GM19372 (cell line): ENCODE measurements around the gene TOPORS.
"Not testable (repeated sequence)": the region's sequence is repeated elsewhere in the genome, so short reads cannot be mapped to it uniquely, and the experiment has no call there.

Experiments
- ATAC-seq: cut with Tn5 transposase; IDR thresholded peaks from one replicate; pipeline ENCODE4 v1.9.1; 2021; ENCODE audit warnings: mild to moderate bottlenecking, low read depth, moderate library complexity; ENCODE audit not compliant: unreplicated experiment

TOPORS gene

DNA sequence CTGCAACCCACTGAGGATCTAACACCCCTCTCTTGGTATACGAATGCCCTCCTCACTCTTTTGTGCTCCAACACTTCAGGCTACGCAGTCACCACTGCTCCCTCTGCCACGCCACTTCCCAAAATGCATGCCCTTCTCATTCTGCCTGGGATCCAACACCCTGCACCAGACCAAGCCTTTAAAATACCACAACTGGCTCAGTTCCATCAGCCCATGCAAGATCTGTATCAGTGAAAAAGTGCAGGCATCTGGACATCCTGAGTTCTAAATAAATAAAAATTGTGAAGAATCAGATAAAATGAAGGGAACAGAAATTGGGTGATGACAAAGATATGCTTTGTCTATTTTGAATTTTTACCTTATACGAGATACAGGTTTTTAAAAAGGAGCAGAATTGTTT is 17.9 kb upstream of the TOPORS start:
- no peak for ATAC-seq

DNA sequence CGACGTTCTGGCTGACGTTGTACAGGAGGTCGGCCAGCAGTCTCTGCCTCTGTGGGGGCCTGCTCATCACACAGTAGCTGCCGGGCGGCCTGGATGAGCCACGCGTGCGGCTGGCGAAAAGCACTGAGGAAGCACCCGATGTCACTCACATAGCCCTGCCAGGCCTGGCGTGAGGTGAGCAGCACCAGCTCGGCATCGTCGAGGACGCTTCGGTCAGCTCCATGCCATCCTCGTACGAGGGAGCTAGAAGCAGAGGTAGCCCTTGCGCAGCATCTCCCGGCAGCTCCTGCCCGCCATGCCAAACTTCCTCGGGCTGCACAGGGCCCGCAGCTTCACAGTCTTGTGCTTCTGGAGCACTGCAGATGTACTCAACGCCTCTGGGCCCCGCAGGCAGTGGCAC is 14.4 kb upstream of the TOPORS start:
- no peak for ATAC-seq

DNA sequence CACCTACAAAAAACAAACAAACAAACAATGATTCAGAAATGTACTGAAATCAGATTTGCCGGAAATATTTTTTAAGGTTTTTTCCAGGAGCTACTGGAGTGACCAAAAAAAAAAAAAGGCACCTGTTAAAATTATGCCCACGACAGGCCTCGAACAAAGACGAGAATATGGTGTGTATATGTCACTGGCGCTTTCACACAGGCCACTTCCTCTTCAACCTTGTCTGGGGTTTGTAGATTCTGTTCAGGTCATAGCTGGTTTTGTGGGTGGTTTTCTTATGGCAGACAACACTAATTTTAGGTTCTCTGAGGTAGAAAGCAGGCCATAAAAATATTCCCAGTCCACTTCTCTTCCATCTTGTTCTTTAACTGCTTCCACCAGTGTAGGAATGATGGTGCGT is 13.6 kb upstream of the TOPORS start:
- no peak for ATAC-seq

DNA sequence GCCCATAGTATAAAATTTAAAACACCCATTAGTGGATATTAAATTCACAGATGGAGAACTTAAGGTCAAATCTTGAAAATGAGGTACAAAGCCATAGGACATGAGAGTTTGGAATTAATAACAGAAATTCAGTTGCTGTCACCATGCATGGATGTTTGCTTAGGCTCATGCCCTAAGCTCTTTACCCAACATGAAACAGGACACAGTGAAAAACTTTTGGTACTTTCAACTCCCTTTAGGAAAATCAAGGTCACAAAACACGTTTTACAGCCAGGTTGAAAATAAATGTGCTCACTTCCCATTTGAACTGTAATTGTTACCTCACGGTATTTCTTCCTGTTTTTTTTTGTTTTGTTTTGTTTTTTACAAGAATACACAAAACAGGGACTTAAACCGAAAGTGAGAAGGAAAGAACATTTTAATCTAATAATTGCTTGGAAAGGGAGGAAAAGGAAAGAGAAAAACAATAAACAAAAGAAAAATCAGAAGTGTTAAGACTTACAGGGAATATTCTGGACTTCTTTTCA is 6.1 kb upstream of the TOPORS start:
- ATAC-seq = no peak

DNA sequence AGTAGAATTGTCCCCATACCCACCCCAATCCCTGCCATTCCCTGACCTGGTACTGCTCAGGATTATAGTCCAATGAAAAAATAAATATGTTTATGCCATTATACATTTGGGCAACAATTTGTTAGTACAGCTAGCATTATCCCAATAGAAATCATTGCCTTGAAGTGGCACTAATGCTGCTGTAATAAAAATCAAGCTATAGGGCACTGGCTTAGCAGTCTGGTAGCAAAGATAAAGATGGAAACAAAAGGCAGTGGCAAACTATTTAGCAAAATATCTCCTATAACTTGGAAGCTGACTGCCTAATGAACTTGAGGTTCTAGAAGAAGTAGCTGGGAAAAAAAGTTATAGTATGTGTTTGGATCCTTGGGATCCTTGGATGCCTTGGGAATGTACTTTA is 2.2 kb upstream of the TOPORS start:
- no peak for ATAC-seq

DNA sequence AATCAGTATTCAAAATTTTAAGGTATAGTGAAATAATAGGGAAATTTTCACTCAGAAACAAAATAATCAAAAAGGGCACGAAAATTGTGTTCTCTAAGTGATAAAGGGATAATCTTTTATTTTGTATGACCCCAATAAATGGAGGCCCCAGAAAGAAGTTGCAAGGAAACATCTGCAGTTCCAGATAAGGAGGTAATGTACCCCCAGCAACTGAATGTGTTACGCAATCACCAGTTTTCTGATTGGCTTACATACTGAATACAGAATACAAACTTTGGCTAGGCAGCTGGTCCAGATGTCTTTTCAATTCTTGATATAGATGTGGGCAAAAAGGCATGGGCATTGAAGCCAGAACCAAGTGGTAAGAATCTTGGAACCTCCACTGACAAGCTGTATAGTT is 1.7 kb upstream of the TOPORS start:
- no peak for ATAC-seq

DNA sequence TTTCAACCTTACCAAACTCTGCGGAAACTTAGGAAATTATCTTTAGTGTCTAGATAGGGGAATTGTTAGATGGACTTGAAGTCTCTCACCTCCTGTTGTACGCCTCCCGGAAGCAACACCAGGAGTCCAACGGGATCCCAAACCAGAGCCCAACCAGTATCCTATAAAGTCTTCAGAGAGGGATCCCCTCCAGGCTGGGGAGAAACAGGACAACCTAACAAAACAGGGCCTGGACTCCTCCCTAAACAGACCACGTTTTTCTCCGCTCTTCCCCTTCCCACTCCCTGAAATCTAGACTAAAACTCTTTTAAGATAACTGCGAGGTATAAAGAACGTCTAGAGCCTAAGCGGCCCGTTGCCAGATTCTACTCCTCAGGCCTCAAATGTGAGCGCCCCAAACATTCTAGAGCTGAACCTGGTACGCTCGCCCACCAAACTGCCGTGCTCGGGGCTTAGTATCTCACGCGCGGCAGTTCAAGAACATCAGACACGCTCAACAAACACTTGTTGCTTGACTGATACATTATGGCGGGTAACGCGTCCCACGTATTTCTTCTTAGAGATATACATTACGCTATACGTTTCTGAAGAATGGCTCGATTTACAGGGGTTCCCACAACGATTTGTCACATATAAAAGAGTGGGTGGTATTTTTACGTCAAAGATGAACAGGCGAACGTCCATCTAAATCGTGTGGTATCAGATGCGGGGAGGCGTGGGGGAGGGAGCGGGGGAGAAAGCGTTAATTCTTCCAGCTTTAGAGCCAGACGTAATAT is 922 bp downstream of the TOPORS start:
- ATAC-seq = peak; percentile 4

DNA sequence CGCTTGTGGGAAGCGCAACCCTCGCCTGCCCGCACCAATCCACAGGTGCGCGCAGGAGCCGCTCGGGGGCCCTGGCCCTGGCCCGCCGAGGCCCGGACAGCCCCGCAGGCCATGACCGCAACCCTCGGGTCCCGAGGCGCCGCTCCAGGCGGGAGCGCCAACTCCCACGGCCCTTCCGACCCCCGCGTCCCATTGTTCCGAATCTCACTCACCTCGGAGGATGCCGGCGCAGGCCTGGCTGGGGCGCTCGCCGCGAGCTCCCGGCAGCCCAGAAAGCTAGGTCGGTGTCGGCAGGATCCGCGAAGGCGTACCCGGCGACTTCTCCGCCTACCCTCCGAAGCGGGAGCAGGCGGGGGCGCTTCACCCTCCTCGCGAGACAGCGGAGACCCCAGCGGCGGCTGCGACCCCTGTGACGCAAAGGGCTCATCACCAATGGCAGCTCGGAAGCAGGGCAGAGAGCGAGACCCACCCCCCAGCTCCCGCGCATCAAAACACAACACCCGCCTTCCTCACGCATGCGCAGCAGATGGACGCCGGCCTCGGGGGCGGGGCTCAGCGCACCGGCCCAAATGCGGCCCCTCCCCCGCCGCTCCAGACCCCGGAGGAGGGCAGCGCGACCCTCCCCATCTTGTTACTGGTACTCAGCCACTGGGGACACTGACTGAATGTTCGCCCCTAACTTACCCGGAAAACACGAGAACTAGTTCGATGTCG is 1.7 kb downstream of the TOPORS start:
- peak; percentile 61 for ATAC-seq

DNA sequence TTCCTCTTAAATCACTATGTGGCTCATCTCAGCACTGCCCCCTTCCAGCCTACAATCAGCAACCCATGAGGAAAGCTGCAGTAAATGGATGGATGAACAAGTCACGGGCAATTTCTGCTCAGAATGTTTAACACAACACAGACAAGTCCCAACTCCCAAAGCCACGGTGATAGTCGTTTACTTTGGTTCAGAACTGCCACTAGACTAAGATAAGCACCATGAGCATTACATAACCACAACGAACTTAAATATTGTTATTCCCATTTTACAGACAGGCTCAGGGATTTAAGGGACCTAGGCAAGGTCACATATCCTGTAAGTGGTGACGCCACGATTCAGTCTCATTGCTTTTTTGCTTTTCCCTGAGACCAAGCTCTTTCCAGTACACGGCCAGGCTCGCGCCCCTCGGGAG is 2.2 kb downstream of the TOPORS start:
- ATAC-seq = no peak

DNA sequence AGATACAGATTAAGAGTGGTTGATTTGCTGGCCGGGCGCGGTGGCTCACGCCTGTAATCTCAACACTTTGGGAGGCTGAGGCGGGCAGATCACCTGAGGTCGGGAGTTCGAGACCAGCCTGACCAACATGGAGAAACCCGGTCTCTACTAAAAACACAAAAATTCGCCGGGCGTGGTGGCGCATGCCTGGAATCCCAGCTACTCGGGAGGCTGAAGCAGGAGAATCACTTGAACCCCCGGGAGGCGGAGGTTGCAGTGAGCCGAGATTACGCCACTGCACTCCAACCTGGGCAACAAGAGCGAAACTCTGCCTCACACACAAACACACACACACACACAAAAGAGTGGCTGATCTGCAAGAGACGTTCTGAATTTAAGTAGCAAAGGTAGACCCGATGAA is 4.2 kb downstream of the TOPORS start:
- ATAC-seq = not testable (repeated sequence)

DNA sequence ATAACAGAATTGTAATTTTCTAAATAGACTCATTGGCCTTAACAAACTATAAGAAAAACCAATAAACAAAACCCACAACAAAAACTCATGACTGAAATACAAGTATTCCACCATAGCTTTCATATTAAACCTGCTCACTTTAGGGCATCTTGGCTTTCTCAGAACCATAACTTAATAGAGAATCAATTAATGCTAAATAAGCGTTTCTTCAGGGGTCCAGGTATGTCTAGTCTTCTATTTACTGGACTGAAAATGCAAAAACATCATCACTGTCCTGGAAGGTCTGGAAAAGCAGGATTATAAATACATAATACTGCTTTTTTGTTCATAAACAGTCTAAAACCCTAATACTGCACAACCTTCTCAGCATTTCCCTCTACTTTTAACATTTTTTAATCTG is 6.5 kb downstream of the TOPORS start:
- ATAC-seq = no peak

DNA sequence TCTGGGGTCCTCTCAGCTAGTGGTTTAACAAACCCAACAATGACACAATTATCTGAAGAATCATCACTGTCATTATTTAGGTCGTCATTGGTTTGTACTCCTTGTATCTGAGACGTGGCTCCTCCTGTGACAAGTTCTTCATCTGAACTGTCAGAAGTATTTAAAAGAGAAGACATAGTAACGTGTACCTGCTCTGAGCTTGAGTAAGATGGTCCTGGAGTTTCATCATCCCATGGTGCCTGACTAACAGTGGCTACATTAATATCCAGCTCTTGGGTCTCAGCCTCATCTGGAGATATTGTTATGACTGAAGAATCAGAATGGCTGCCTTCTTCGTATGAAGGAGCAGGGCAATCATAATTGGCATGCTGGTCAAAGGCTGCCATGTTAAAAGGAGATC is 9.3 kb downstream of the TOPORS start:
- no peak for ATAC-seq

DNA sequence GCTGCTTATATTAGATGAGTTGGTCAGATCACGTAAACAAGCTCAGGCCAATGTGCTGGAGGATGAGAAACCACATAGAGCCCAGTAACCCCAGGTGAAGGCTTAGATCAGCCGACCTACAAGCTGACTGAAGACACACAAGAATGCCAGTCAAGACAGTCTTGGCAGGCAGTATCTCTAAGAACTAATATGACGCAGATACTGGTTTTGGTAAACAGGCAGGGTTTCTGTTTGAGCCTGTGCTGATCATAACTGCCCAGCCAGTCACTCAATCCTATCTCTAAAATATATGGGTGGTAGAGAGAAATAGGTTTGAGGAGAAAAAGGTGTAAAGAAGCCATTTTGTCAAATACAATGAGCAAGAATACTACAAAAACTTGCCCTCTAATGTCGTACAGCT is 18.6 kb downstream of the TOPORS start:
- no peak for ATAC-seq

DNA sequence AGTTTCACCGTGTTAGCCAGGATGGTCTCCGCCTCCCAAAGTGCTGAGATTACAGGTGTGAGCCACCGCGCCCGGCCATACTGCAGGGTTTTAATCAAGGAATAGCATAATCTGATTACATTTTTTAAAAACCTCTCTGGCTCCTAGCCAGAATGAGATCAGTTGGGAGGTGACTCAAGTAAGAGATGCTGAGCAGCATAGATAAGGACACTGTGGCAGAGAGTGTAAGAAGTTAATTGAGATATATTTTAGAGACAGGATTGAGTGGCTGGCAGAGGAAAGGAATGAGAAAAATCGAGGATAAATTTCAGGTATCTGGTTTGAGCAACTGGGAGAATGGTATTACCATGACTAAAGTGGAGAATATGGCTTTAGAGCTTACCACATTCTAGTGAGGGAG is 19.1 kb downstream of the TOPORS start:
- no peak for ATAC-seq

DNA sequence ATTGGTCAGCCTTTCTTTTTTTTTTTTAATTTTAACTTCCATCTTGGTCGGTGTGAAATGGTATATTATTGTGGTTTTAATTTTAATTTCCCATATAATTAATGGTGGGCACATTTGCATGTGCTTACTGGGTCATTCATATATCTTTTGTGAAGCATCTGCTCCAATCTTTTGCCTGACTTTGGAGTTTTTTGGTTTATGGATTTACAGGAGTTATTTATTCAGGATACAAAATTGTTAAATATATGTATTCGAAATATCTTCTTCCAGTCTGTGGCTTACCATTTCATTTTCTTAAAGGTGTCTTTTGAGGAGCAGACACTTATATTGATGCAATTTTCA is 25.7 kb downstream of the TOPORS start:
- no peak for ATAC-seq

DNA sequence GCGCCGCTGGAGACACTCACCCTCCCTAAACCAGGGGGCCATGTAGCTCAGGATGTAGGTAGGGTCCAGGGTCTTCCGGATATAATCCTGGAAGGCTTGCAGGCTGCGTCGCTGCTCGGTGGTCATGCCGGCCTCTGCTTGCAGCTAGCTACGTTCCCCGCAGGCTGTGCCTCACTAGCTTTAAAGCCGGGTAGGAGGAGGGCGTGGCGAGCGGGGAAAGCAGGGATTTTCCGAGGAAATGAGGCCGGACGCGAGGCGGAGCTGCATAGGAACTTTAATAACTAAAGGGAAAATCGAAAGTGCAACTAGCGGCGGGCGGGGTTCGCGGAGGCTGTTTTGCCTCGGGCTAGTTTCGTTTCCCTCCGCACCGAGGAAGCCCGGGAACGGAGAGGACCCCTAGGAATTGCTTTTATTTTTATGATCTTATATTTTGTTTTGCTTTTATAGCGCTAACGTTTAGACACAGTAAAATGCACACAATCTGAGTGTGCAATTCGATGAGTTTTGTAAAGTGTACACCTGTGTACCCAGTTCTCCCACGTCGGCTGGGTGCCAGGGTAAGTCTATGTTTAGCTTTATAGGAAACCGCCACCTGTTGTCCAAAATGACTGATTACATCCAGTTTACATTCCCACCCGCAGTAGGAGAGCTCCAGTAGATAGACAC is 26.2 kb downstream of the TOPORS start, which contains the start of gene RIGI:
Gene RIGI (minus strand): TSS at position 156 of the 666 bp plus-strand sequence. CDS start 30 bp downstream, at position 126.
- ATAC-seq = peak; percentile 64

DNA sequence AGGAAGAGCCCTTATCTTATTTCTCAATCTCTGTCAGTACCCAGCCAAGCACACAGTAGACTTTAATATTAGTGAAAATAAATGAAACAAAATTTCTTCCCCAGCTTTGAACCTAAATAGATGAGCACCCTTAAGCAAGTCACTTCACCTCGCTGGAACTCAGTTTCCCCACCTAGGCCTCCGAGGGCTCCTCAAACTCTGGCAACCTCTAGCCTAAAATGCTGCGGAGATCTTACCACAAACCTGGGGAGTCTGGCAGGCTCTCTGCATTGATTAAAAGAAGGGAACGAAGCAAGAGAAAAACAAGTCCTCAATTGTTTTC is 26.7 kb downstream of the TOPORS start:
- ATAC-seq = peak; percentile 6

DNA sequence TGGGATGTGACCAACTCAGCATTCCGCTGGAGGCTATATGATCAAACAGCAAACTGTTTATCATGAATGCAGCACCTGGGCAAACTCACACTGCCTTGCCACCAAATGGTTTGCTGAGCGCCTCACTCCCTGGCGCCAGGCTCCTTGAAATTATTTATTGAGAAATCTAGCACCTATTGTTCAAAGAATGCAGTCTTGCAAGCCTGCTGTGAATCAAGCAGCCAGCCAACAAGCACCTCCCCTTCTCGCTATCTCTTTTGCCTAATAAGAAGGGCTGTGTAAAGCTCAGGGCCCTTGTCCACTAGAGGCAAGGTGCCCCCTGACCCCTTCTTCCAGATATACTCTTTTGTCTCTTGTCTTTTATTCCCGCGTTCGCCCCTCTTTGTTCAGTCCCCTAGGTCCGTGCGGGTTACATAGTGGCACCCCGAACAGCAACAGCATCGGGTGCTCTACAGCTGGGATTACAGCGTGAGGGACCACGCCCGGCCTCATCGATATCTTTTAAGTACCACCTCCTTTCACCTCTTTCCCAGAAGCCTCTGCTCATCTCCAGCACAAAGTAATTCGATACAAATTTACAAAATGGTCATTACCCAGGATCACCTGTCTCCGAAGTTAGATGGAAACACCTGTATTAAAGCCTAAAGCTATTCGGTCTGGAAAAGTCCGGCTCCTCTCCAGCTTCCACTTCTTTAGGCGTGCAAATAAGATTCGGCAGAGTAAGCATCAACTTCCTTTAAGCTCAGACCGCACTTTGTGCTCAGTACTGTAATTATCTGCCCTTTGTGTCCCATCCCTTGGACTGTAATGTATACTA is 27.3 kb downstream of the TOPORS start:
- peak; percentile 37 for ATAC-seq

DNA sequence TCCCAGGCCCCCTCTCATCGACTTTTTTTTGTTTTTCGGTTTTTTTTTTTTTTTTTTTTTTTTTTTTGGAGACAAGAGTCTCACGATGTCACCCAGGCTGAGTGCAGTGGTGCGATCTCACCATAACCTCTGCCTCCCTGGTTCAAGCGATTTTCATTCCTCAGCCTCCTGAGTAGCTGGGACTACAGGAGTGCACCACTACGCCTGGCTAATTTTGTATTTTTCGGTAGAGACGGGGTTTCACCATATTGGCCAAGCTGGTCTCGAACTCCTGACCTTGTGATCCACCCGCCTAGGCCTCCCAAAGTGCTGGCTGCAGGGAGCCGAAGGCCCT is 27.9 kb downstream of the TOPORS start:
- not testable (repeated sequence) for ATAC-seq

DNA sequence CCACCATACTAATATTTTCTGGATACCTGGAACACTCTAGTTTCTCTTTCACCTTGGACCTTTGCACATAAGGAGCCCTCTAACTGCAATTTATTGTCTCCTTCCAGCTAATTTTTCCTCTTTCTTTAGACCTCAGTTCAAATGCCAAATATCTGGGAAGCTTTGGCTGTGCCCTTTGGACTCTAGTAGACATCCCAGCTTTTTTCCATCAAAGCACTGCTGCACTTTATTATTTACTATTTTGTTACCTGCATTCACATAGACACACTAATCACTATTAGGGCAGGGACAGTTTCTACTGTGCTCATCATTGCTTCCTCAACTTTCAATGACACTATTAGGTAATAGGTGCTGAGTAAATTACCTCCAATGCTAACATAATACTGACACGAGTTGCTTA is 28.5 kb downstream of the TOPORS start:
- no peak for ATAC-seq

DNA sequence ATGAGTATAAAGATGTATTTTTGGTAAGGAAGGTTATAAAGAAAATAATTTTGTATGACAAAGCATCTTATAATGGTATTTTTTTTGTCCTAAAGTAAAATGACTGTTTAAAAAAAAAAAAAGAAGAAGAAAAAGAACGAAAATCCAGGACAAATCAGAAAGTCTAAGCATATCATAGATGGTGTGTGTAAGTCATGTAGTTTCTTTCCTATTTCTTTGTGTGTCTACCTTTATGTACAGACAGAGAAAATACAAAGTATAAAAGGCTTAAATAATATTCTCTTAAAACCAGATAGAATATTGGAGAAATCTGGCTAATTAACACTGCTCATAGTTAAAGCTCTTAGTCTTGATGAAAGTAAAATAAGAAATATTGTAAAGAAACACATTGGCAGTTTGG is 34.1 kb downstream of the TOPORS start:
- ATAC-seq = no peak
